ENCODE measurements around the gene WDR7.

WDR7 gene

DNA sequence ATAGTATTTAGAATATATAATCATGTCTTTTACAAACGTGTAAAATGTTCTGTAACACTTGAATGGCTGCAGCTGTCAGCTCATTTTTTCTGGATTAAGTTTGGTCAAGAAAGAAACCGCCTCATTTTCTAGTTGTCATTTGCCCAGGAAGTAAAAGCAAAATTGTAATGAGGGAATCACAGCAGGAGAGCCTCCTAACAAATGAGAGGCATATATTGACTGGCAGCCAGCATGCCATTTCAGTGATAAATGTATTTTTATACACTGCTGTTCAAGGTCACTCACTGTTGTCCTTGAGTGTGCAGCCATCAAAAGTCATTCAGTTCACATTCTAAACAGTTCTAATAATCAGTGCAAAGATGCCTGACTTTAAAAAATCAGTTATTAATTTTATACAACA, 351.5 kb downstream of the WDR7 start:
- TF ChIP-seq, protein P1, sequence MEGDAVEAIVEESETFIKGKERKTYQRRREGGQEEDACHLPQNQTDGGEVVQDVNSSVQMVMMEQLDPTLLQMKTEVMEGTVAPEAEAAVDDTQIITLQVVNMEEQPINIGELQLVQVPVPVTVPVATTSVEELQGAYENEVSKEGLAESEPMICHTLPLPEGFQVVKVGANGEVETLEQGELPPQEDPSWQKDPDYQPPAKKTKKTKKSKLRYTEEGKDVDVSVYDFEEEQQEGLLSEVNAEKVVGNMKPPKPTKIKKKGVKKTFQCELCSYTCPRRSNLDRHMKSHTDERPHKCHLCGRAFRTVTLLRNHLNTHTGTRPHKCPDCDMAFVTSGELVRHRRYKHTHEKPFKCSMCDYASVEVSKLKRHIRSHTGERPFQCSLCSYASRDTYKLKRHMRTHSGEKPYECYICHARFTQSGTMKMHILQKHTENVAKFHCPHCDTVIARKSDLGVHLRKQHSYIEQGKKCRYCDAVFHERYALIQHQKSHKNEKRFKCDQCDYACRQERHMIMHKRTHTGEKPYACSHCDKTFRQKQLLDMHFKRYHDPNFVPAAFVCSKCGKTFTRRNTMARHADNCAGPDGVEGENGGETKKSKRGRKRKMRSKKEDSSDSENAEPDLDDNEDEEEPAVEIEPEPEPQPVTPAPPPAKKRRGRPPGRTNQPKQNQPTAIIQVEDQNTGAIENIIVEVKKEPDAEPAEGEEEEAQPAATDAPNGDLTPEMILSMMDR (IDR thresholded peaks at IDR 0.05) = no peak
- H3K27ac ChIP-seq = no peak overlapping the region
- H3K4me1 ChIP-seq = no peaks in the 10 kb centered on the region

DNA sequence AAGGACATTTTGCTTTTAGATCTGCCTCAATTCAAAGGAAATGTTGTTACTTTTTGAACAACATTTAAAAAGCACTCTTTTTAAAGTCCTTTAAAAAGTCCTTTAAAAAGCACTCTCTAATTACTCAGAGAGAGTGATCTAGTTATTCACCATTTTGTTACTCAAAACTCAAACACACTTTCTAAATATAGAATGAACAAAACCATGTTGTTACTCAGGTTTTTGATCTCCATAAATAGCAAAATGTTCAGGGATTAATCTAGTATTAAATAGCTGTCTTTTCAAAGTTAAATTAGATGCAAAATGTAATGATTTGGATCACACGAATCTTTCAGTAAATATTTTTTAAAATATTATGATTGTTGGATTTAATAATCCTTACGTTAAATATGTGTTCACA, 352.2 kb downstream of the WDR7 start:
- Histone ChIP-seq H3K9me3 (ENCODE audit: control insufficient read depth, low read length) (no peaks in the 10 kb centered on the region), H2AFZ (no peak overlapping the region), H3K27ac (no peak overlapping the region), H3K9ac (no peak overlapping the region), H3K27me3 (ENCODE audit: control insufficient read depth, insufficient read depth, low read length) (no peaks in the 10 kb centered on the region), H3K36me3 (ENCODE audit: control insufficient read depth, insufficient read depth, low read length) (no peaks in the 10 kb centered on the region), H3K79me2 (no peaks in the 10 kb centered on the region), H3K4me3 (ENCODE audit: low read depth, low read length) (no peak overlapping the region), H3K4me2 (ENCODE audit: low read length) (no peak overlapping the region), H3K4me1 (no peaks in the 10 kb centered on the region)
- TF ChIP-seq, protein P1 (IDR thresholded peaks at IDR 0.05) = no peak

More for the DNA sequence above, 351.5 kb downstream of the WDR7 start:
- Histone ChIP-seq H2AFZ (no peak overlapping the region), H3K9me3 (ENCODE audit: control insufficient read depth, low read length) (no peaks in the 10 kb centered on the region), H3K27me3 (ENCODE audit: control insufficient read depth, insufficient read depth, low read length) (no peaks in the 10 kb centered on the region), H3K79me2 (no peaks in the 10 kb centered on the region), H3K4me3 (ENCODE audit: low read depth, low read length) (no peak overlapping the region), H3K36me3 (ENCODE audit: control insufficient read depth, insufficient read depth, low read length) (no peaks in the 10 kb centered on the region), H3K9ac (no peak overlapping the region), H3K4me2 (ENCODE audit: low read length) (no peak overlapping the region)

DNA sequence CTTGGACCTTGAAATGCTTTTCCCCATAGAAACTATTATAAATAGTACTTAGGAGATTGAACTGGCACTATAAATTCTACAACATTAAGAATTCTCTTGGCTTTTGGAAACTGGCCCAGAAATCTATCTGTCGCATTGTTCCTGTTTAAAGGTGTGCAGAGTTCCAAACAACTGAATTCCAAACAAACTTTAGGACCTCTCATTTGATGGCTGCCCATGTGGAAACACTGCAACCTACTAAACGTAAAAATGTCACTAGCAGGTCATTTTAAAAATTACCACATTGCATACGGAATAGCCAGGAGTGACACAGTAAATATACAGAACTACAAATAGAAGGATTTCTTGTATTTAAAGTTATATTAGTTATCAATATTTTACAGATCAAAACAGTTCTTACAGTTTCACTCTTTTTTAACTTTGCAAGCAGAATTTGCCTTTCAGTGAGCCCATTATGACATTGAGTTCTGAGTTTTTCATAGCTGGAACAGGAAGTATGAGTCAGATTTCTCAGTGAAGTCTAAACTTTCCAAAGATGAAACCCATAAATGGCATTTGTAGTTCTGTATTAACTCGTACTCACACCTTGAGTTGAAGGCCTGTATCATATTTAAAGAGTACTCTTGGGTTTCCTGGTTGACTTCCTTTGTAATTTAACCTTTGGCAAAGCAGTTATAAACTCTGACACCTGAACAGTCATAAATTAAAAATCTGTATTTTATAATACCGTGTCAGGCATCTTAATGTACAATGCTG, 353.4 kb downstream of the WDR7 start:
- Histone ChIP-seq H3K9me3 (ENCODE audit: control insufficient read depth, low read length) (no peaks in the 10 kb centered on the region), H3K4me1 (no peaks in the 10 kb centered on the region), H3K4me3 (ENCODE audit: low read depth, low read length) (no peak overlapping the region), H3K27ac (no peak overlapping the region), H3K4me2 (ENCODE audit: low read length) (no peak overlapping the region), H3K36me3 (ENCODE audit: control insufficient read depth, insufficient read depth, low read length) (no peaks in the 10 kb centered on the region), H2AFZ (no peak overlapping the region), H3K27me3 (ENCODE audit: control insufficient read depth, insufficient read depth, low read length) (no peaks in the 10 kb centered on the region), H3K79me2 (no peaks in the 10 kb centered on the region), H3K9ac (no peak overlapping the region)
- TF ChIP-seq, protein P1 (IDR thresholded peaks at IDR 0.05) = no peak

DNA sequence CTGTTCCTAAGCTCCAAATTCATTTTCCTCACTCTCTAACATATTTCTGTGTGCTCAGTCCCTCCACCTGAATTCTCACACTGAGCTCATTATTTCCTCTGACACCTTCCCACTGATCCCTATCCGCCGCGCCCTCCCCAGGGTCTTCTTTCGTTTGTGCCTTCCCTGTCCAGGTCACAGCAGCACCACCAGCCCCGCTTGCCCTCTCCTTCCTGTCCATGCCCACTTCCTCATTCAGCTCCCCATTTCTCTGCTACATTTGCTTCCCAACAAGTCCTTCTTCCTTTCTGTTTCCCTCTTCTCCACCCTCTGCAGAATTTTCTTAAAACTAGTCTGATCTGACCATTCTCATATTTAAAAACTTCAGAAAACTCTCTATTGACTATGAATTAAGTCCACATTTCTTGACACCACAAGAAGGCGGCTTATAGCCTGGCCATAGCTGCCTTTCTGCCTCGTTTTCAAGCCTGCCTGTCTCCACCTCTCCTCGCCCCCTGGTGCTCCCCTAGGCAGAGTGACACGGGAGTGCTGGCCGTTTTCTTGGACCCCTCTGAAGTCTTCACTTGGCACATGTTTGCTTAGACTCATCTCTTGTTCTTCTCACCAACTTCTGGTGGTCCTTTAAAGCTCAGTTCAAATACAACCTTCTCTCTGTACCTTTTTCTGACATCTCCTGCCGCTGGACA, 357.0 kb downstream of the WDR7 start:
- H3K4me3 ChIP-seq (ENCODE audit: low read depth, low read length) = no peak overlapping the region
- no peak overlapping the region for H3K4me2 ChIP-seq (ENCODE audit: low read length)
- H3K36me3 ChIP-seq (ENCODE audit: control insufficient read depth, insufficient read depth, low read length) = no peaks in the 10 kb centered on the region
- H2AFZ ChIP-seq = no peak overlapping the region
- no peaks in the 10 kb centered on the region for H3K79me2 ChIP-seq
- H3K9ac ChIP-seq = no peak overlapping the region
- no peaks in the 10 kb centered on the region for H3K9me3 ChIP-seq (ENCODE audit: control insufficient read depth, low read length)
- H3K4me1 ChIP-seq = no peaks in the 10 kb centered on the region
- H3K27me3 ChIP-seq (ENCODE audit: control insufficient read depth, insufficient read depth, low read length) = no peaks in the 10 kb centered on the region
- no peak overlapping the region for H3K27ac ChIP-seq
- TF ChIP-seq, protein P1 (IDR thresholded peaks at IDR 0.05) = no peak

Measured in parathyroid adenoma (tissue), 2 donors.